Measurements from ENCODE around the gene LOXL1. TPM values are rescaled to one million over a fixed set of nuclear protein-coding genes. Genes with fewer than 3 reads are reported as not detected.
"Not testable (repeated sequence)": the region's sequence is repeated elsewhere in the genome, so short reads cannot be mapped to it uniquely, and the experiment has no call there.

Gene LOXL1
- total RNA-seq, 1 donor from 2014 or later = 31.9 TPM

- intact Hi-C loops (cut with micrococcal nuclease) = no loop called here
- H3K27me3 ChIP-seq (ENCODE audit: low read depth) = no peaks in the 10 kb centered on the region
- H3K4me1 ChIP-seq = peaks cover 5% of the 10 kb centered on the region
- no peak overlapping the region for H3K27ac ChIP-seq (replicated peaks)
- no peaks in the 10 kb centered on the region for H3K36me3 ChIP-seq
- no peak overlapping the region for H3K4me3 ChIP-seq
- H3K9me3 ChIP-seq (replicated peaks) = no peaks in the 10 kb centered on the region
- DNase-seq = no peak
- no peak for TF ChIP-seq CTCF (IDR thresholded peaks at IDR 0.05; ENCODE audit: borderline replicate concordance)
Observed at GRCh38 chr15:73965094-73965757, 39.0 kb downstream of the LOXL1 start.

- no peaks in the 10 kb centered on the region for H3K27me3 ChIP-seq (ENCODE audit: low read depth)
- no peak for DNase-seq
- H3K9me3 ChIP-seq (replicated peaks) = no peaks in the 10 kb centered on the region
- no peak overlapping the region for H3K27ac ChIP-seq (replicated peaks)
- no peak overlapping the region for H3K4me3 ChIP-seq
- intact Hi-C loops (cut with micrococcal nuclease) = no loop called here
- TF ChIP-seq CTCF (IDR thresholded peaks at IDR 0.05; ENCODE audit: borderline replicate concordance) = no peak
- peaks cover 5% of the 10 kb centered on the region for H3K4me1 ChIP-seq
- H3K36me3 ChIP-seq = no peaks in the 10 kb centered on the region
Observed at GRCh38 chr15:73965758-73966113, 39.5 kb downstream of the LOXL1 start.

GRCh38 chr15:73968461-73968860 is 42.2 kb downstream of the LOXL1 start:
- Histone ChIP-seq H3K36me3 (no peaks in the 10 kb centered on the region), H3K4me3 (no peak overlapping the region), H3K27me3 (ENCODE audit: low read depth) (no peaks in the 10 kb centered on the region), H3K9me3 (replicated peaks) (no peaks in the 10 kb centered on the region), H3K4me1 (peaks cover 14% of the 10 kb centered on the region), H3K27ac (replicated peaks) (no peak overlapping the region)
- intact Hi-C loops (cut with micrococcal nuclease) = no loop called here
- TF ChIP-seq CTCF (IDR thresholded peaks at IDR 0.05; ENCODE audit: borderline replicate concordance) = no peak
- DNase-seq = no peak

DNA sequence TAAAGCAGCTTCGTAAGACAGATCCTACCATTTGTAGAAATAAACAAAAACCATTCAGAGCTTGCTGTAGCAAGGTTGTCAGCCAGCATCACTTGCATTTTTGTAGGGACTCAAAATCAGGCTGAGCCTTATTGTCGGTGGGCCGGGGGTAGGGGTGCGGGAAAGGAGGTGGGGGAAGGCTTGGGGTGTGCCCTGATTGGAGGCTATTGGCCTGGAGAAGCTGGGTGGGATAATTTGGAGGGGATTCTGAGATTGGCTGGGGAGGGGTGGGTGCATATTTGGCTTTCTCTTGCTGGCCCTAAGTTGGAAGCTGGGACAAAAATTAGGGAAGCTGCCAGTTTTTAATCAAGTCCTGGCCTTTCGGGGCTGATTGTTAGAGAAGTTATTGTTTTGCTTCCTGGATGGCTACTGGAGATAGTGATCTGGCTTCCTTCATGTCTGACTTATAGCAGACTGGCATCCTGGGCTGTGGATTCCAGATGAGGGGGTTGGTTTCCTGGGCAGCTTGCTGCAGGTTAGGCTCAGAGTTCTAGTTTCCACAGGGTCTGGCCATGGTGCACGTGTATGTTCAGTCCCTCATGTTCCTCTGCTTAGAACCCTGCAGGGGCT is 43.0 kb downstream of the LOXL1 start:
- no peaks in the 10 kb centered on the region for H3K9me3 ChIP-seq (replicated peaks)
- no peaks in the 10 kb centered on the region for H3K27me3 ChIP-seq (ENCODE audit: low read depth)
- TF ChIP-seq CTCF (IDR thresholded peaks at IDR 0.05; ENCODE audit: borderline replicate concordance) = no peak
- peaks cover 15% of the 10 kb centered on the region for H3K4me1 ChIP-seq
- H3K27ac ChIP-seq (replicated peaks) = no peak overlapping the region
- intact Hi-C loops (cut with micrococcal nuclease) = no loop called here
- no peak overlapping the region for H3K4me3 ChIP-seq
- no peak for DNase-seq
- no peaks in the 10 kb centered on the region for H3K36me3 ChIP-seq

GRCh38 chr15:73972984-73973682 is 46.9 kb downstream of the LOXL1 start:
- Histone ChIP-seq H3K27ac (replicated peaks) (no peak overlapping the region), H3K36me3 (no peaks in the 10 kb centered on the region), H3K9me3 (replicated peaks) (no peaks in the 10 kb centered on the region), H3K27me3 (ENCODE audit: low read depth) (no peaks in the 10 kb centered on the region), H3K4me1 (peaks cover 10% of the 10 kb centered on the region), H3K4me3 (peak overlapping the region; percentile 49)
- DNase-seq = peak; percentile 88
- TF ChIP-seq CTCF (IDR thresholded peaks at IDR 0.05; ENCODE audit: borderline replicate concordance) = peak; percentile 89
- intact Hi-C loops (cut with micrococcal nuclease) = no loop called here

DNA sequence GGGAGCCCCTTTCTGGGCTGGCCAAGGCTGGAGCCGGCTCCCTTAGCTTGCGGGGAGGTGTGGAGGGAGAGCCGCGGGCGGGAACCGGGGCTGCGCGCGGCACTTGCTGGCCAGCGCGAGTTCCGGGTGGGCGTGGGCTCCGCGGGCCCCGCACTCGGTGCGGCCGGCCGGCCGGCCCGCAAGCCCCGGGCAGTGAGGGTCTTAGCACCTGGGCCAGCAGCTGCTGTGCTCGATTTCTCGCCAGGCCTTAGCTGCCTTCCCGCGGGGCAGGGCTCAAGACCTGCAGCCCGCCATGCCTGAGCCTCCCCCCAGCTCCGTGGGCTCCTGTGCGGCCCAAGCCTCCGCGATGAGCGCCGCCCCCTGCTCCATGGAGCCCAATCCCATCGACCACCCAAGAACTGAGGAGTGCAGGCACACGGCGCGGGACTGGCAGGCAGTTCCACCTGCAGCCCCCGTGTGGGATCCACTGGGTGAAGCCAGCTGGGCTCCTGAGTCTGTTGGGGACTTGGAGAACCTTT is 47.5 kb downstream of the LOXL1 start:
- H3K36me3 ChIP-seq; DNase-seq; H3K9me3 ChIP-seq (replicated peaks); intact Hi-C loops (cut with micrococcal nuclease); H3K27ac ChIP-seq (replicated peaks); H3K27me3 ChIP-seq (ENCODE audit: low read depth): not testable (repeated sequence)
- Histone ChIP-seq H3K4me1 (peaks cover 10% of the 10 kb centered on the region), H3K4me3 (peak overlapping the region; percentile 49)

DNA sequence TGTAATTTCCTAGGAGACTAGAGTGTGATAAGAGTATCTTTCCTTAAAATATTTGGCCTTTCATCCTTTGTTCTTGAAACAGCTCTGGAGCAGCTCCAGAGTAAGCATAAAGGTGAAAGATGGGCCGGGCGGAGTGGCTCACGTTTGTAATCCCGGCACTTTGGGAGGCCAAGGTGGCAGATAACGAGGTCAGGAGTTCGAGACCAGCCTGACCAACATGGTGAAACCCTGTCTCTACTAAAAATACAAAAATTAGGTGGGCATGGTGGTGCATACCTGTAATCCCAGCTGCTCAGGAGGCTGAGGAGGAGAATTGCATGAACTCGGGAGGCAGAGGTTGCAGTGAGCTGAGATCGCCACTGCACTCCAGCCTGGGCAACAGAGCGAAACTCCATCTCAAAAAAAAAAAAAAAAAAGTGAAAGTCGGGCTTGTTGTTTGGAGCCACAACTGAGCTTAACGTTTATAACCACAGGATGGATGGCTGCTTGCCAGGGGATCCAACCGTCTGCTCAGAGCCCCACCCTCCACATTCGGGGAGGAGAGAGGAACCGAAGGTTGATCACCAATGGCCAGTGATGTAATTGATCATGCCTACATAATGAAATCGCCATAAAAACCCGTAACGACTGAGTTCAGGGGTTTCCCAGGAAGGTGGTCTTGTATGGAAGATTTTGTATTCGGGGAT is 49.3 kb downstream of the LOXL1 start:
- H3K4me3 ChIP-seq; DNase-seq; H3K9me3 ChIP-seq (replicated peaks); H3K27ac ChIP-seq (replicated peaks); intact Hi-C loops (cut with micrococcal nuclease); H3K27me3 ChIP-seq (ENCODE audit: low read depth); H3K36me3 ChIP-seq: not testable (repeated sequence)
- peaks cover 11% of the 10 kb centered on the region for H3K4me1 ChIP-seq

All from left ventricle myocardium inferior (tissue), 1 donor.